HEK293 (cell line): Measurements from ENCODE around the gene HAO1.

ENCODE experiments used
- CTCF ChIA-PET: fragments of 350-600 bp; formaldehyde crosslinking; extraction: SDS; loops from one replicate; lab custom pipeline; 2021; ENCODE audit warnings: antibody characterized with exemption; lab: Yijun Ruan, JAX
- POLR2A ChIA-PET: fragments of 300-600 bp; formaldehyde crosslinking; extraction: SDS; loops from one replicate; lab custom pipeline; 2020; ENCODE audit warnings: antibody characterized with exemption, inconsistent platforms; lab: Yijun Ruan, JAX
- H3K27ac ChIP-seq: fragments of 200-500 bp; sonication (Bioruptor generic); 2 replicates; pipeline ENCODE4 v1.5.1; 2014; ENCODE audit warnings: low read depth, low read length, control low read depth, inconsistent platforms; ENCODE audit errors: extremely low read depth
- H3K36me3 ChIP-seq, 2 experiments: fragments of 200-500 bp in 1 of 2; sonication (Bioruptor generic) in 1 of 2; 1 replicate in 1 of 2; 2 replicates in 1 of 2; pipeline ENCODE4 v1.5.1; 2014 to 2017; ENCODE audit warnings: inconsistent platforms in 2 of 2, low read length in 2 of 2; ENCODE audit not compliant: control insufficient read depth in 2 of 2, insufficient read depth in 1 of 2
- H3K4me1 ChIP-seq: fragments of 200-500 bp; sonication (Bioruptor generic); 2 replicates; pipeline ENCODE4 v1.5.1; 2014; ENCODE audit warnings: mild to moderate bottlenecking, low read length, inconsistent platforms; ENCODE audit not compliant: control insufficient read depth, insufficient read depth
- H3K4me3 ChIP-seq: 2 replicates; pipeline ENCODE4 v1.5.1; 2011; ENCODE audit warnings: low read depth, mild to moderate bottlenecking, control low read depth, low read length, moderate library complexity
- H3K9me3 ChIP-seq: fragments of 200-500 bp; sonication (Bioruptor generic); 2 replicates; pipeline ENCODE4 v1.5.1; 2014; ENCODE audit warnings: low read depth, low read length, inconsistent platforms; ENCODE audit not compliant: control insufficient read depth, insufficient read depth
- GLIS2 ChIP-seq: fragments of 450-650 bp; formaldehyde crosslinking; IDR thresholded peaks from 2 replicates; pipeline ENCODE4 v1.5.1; 2016; ENCODE audit warnings: missing biosample characterization, missing genetic modification characterization
- KLF1 ChIP-seq: fragments of 450-650 bp; formaldehyde crosslinking; IDR thresholded peaks from 2 replicates; pipeline ENCODE4 v1.5.1; 2016; ENCODE audit warnings: missing biosample characterization, missing genetic modification characterization
- MZF1 ChIP-seq: fragments of 450-650 bp; formaldehyde crosslinking; IDR thresholded peaks from 2 replicates; pipeline ENCODE4 v1.5.1; 2017; ENCODE audit warnings: missing biosample characterization, missing genetic modification characterization, borderline replicate concordance
- SCRT2 ChIP-seq: fragments of 450-650 bp; formaldehyde crosslinking; IDR thresholded peaks from 2 replicates; pipeline ENCODE4 v1.5.1; 2016; ENCODE audit warnings: missing biosample characterization, missing genetic modification characterization
- SP2 ChIP-seq: fragments of 450-650 bp; formaldehyde crosslinking; IDR thresholded peaks from 2 replicates; pipeline ENCODE4 v1.5.1; 2016; ENCODE audit warnings: missing biosample characterization, missing genetic modification characterization
- SP7 ChIP-seq: fragments of 450-650 bp; formaldehyde crosslinking; IDR thresholded peaks from 2 replicates; pipeline ENCODE4 v1.5.1; 2016; ENCODE audit warnings: missing biosample characterization, missing genetic modification characterization
- TSHZ1 ChIP-seq: fragments of 450-650 bp; formaldehyde crosslinking; IDR thresholded peaks from 2 replicates; pipeline ENCODE4 v1.5.1; 2016; ENCODE audit warnings: missing biosample characterization, missing genetic modification characterization, borderline replicate concordance
- ZBTB21 ChIP-seq: fragments of 450-650 bp; formaldehyde crosslinking; IDR thresholded peaks from 2 replicates; pipeline ENCODE4 v1.5.1; 2017; ENCODE audit warnings: missing biosample characterization, missing genetic modification characterization
- ZBTB49 ChIP-seq: fragments of 450-650 bp; formaldehyde crosslinking; IDR thresholded peaks from 2 replicates; pipeline ENCODE4 v1.5.1; 2016; ENCODE audit warnings: missing biosample characterization, missing genetic modification characterization, low read depth
- ZBTB8A ChIP-seq: fragments of 450-650 bp; formaldehyde crosslinking; IDR thresholded peaks from 2 replicates; pipeline ENCODE4 v1.5.1; 2016; ENCODE audit warnings: missing biosample characterization, missing genetic modification characterization
- ZNF133 ChIP-seq: fragments of 450-650 bp; formaldehyde crosslinking; IDR thresholded peaks from 2 replicates; pipeline ENCODE4 v1.5.1; 2016; ENCODE audit warnings: missing biosample characterization, missing genetic modification characterization
- ZNF280D ChIP-seq: fragments of 450-650 bp; formaldehyde crosslinking; IDR thresholded peaks from 2 replicates; pipeline ENCODE4 v1.5.1; 2016; ENCODE audit warnings: missing biosample characterization, missing genetic modification characterization
- ZNF521 ChIP-seq: fragments of 450-650 bp; formaldehyde crosslinking; IDR thresholded peaks from 2 replicates; pipeline ENCODE4 v1.5.1; 2017; ENCODE audit warnings: missing biosample characterization, mild to moderate bottlenecking, missing genetic modification characterization
- ZNF548 ChIP-seq: fragments of 450-650 bp; formaldehyde crosslinking; IDR thresholded peaks from 2 replicates; pipeline ENCODE4 v1.5.1; 2016; ENCODE audit warnings: missing biosample characterization, missing genetic modification characterization
- ZNF692 ChIP-seq: fragments of 450-650 bp; formaldehyde crosslinking; IDR thresholded peaks from 2 replicates; pipeline ENCODE4 v1.5.1; 2016; ENCODE audit warnings: missing biosample characterization, missing genetic modification characterization
- ZNF792 ChIP-seq: fragments of 450-650 bp; formaldehyde crosslinking; IDR thresholded peaks from 2 replicates; pipeline ENCODE4 v1.5.1; 2016; ENCODE audit warnings: missing biosample characterization, missing genetic modification characterization
- ZNF837 ChIP-seq: fragments of 450-650 bp; formaldehyde crosslinking; IDR thresholded peaks from 2 replicates; pipeline ENCODE4 v1.5.1; 2016; ENCODE audit warnings: missing biosample characterization, missing genetic modification characterization
- TF ChIP-seq, protein P1 (sequence below): fragments of 450-650 bp; formaldehyde crosslinking; IDR thresholded peaks from 2 replicates; pipeline ENCODE4 v1.5.1; 2016; ENCODE audit warnings: missing biosample characterization, missing genetic modification characterization

The HAO1 gene

DNA sequence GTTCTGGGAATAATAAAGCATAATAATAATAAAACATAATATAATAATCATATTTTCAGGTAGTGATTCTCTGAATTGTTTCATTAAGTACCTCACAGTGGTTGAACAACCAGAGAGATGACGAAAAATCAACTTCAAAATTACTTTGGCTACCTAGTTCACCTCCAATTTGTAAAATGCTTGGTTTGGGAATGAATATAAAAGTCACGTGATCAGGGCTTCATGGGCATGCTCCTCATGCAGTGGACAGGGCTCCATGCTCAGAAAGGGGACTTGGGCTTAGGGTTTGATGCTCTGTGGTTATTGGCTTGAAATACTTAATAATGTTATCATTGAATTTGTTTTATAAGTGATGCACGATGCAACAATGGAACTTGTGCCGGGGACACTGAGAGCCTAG lies 58.2 kb downstream of the HAO1 start (continued):
- TF ChIP-seq ZBTB49 (tag by site-specific recombination), result no peak
- TF ChIP-seq MZF1, result no peak
- no peak for TF ChIP-seq ZBTB8A

GRCh38 chr20:7881551-7881950 lies 58.7 kb downstream of the HAO1 start:
- POLR2A ChIA-PET, result no interaction called here
- CTCF ChIA-PET, result no interaction called here
- no peak overlapping the region for H3K4me3 ChIP-seq
- H3K36me3 ChIP-seq, result no peaks in the 10 kb centered on the region
- no peaks in the 10 kb centered on the region for H3K4me1 ChIP-seq
- H3K27ac ChIP-seq, result no peak overlapping the region
- H3K9me3 ChIP-seq, result no peaks in the 10 kb centered on the region
- TF ChIP-seq SP7 (tag by site-specific recombination) (no peak), ZNF521 (no peak), ZNF280D (tag by site-specific recombination) (no peak), SP2 (tag by site-specific recombination) (no peak)

- no peaks in the 10 kb centered on the region for H3K9me3 ChIP-seq
- H3K4me3 ChIP-seq, result no peak overlapping the region
- H3K36me3 ChIP-seq, result no peaks in the 10 kb centered on the region
- ChIA-PET POLR2A (no interaction called here), CTCF (interaction anchor here (0.7 kb wide), 1 partner anchor 396 kb away, joined by 5 read pairs; no protein-coding TSS in a partner anchor)
- no peak overlapping the region for H3K27ac ChIP-seq
- TF ChIP-seq GLIS2 (tag by site-specific recombination) (no peak), KLF1 (tag by site-specific recombination) (no peak)
- TF ChIP-seq, all 188 proteins: peak for 0
- no peaks in the 10 kb centered on the region for H3K4me1 ChIP-seq
Measured at GRCh38 chr20:7879883-7880282, 60.4 kb downstream of the HAO1 start.

GRCh38 chr20:7868108-7868507 lies 72.2 kb downstream of the HAO1 start:
- Histone ChIP-seq H3K27ac (no peak overlapping the region), H3K9me3 (no peaks in the 10 kb centered on the region), H3K4me1 (no peaks in the 10 kb centered on the region), H3K36me3 (no peaks in the 10 kb centered on the region), H3K4me3 (no peak overlapping the region)
- no peak for TF ChIP-seq TSHZ1
- TF ChIP-seq, protein P1, sequence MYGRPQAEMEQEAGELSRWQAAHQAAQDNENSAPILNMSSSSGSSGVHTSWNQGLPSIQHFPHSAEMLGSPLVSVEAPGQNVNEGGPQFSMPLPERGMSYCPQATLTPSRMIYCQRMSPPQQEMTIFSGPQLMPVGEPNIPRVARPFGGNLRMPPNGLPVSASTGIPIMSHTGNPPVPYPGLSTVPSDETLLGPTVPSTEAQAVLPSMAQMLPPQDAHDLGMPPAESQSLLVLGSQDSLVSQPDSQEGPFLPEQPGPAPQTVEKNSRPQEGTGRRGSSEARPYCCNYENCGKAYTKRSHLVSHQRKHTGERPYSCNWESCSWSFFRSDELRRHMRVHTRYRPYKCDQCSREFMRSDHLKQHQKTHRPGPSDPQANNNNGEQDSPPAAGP (tag by site-specific recombination), result no peak
- TF ChIP-seq ZNF792 (tag by site-specific recombination), result no peak
- no peak for TF ChIP-seq ZNF837 (tag by site-specific recombination)
- TF ChIP-seq SCRT2 (tag by site-specific recombination), result no peak
- TF ChIP-seq ZNF692, result no peak
- no peak for TF ChIP-seq ZNF133 (tag by site-specific recombination)
- TF ChIP-seq ZNF548 (tag by site-specific recombination), result no peak
- TF ChIP-seq ZBTB21, result no peak
- ChIA-PET POLR2A (no interaction called here), CTCF (interaction anchor here (0.6 to 1.6 kb wide), 5 partner anchors 9 to 69 kb away, joined by 3 to 5 read pairs (median 4); no protein-coding TSS in a partner anchor)
